Activated CD4-positive, alpha-beta T cell treated with anti-CD3 and anti-CD28 coated beads, Interleukin-2, amount 50 U/mL, for 24 hours (primary cell): Measurements from ENCODE around the gene GNAT2.

ENCODE experiments used
- DNase-seq, 2 donors: peaks; one replicate each; pipeline ENCODE4 v3.0.0-alpha.2; 2020; ENCODE audit warnings: low read depth in 1 of 2, low spot score in 1 of 2

Gene GNAT2

GRCh38 chr1:109628540-109629321, 9.3 kb upstream of the GNAT2 start:
- DNase-seq, result no peak

DNA sequence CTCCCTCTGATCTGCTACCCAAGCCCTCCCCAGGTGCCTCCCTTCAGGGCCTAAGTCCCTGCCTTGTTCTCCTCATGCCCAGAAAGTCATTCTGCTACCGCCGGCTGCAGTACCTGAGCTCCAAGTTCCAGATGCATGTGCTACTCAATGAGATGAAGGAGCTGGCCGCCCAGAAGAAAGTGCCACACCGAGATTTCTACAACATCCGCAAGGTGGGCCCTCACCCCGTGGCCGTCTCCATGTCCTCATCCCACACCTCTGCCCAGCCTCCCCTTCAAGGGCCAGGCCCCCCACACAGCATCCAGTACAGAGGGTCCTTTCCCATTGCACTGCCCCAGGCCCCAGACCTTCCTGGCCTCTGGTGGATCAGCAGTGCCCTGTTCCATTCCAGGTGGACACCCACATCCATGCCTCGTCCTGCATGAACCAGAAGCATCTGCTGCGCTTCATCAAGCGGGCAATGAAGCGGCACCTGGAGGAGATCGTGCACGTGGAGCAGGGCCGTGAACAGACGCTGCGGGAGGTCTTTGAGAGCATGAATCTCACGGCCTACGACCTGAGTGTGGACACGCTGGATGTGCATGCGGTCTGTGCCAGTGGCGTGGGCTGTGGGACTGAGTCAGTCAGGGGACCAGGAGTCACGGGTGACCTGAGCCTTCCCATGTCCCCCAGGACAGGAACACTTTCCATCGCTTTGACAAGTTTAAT, 8.4 kb upstream of the GNAT2 start:
- DNase-seq, result no peak

GRCh38 chr1:109626682-109627408, 7.4 kb upstream of the GNAT2 start:
- no peak for DNase-seq

DNA sequence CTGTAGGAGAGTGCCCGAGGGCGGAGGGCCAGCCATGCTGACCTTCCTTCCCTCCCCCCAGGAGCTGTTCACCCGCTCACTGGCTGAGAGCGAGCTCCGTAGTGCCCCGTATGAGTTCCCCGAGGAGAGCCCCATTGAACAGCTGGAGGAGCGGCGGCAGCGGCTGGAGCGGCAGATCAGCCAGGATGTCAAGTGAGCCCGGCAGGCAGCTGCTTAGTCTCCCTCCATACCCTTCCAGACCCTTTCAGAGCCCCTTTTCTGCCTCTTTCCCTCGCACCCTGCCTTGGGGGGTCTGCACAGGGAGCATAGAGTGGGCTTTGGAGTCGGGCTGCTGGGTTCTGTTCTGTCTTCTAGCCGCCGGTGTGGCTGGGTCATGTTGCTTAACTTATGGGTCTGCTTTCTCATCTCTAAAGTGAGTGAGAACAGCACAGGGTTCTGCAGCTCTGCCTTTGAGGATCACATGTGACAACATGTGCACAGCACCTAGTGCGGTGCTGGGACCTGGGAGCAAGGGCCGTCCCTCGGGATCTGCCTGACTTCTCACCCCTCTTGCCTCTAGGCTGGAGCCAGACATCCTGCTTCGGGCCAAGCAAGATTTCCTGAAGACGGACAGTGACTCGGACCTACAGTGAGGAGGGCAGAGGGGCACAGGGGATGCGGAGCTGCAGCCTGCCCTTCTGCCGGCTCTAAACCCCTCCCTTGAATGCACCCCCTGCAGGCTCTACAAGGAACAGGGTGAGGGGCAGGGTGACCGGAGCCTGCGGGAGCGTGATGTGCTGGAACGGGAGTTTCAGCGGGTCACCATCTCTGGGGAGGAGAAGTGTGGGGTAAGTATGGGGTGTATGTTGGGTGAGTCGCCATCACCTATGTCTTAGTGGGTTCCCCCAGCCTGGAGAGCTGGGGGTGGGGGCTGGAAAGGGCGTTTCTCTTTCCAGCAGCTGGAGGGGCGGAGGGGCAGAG, 6.5 kb upstream of the GNAT2 start:
- no peak for DNase-seq

GRCh38 chr1:109625176-109625575, 5.8 kb upstream of the GNAT2 start:
- DNase-seq, result no peak

- no peak for DNase-seq
Measured at GRCh38 chr1:109624201-109625010, 5.0 kb upstream of the GNAT2 start.

- DNase-seq, result no peak
Measured at GRCh38 chr1:109623601-109624161, 4.3 kb upstream of the GNAT2 start.

- no peak for DNase-seq
Measured at GRCh38 chr1:109622895-109623294, 3.5 kb upstream of the GNAT2 start.

DNA sequence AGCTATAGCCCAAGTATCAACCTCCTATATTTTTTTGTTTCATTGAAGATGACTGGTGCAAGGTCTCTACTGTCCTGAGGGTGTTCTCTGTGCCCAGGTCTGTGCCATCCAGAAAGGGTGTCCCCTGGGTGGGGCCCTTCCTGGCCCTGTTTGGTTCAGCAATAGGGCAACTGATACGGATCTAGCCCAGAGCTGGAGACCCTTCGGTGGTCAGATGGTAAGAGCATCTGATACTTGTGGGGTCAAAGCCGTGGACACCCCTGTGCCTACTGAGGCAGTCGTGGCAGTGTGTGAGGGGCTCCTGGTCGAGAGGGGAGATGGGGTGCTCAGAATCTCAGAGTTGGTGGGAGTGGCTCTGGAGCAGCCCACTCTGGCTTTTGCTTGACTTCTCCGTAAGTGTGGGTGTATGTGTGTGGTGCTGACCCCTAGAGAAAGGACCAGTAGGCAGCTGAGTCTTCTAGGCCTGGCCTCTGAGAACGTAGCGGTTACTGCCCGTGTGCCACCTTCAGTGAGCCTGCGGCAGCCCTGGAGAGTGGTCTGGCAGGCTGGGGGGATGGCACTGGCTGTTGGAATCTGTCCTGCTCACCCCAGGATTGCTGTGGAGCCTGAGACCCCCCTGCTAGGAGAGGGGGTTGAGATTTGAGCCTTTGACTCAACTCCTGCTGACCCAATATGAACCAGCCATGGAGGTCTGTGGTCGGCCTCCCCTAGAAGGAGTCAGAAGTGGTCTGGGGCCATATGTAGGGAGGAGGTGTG, 2.9 kb upstream of the GNAT2 start:
- DNase-seq, result no peak

- DNase-seq, result no peak
Measured at GRCh38 chr1:109621379-109622136, 2.1 kb upstream of the GNAT2 start.

DNA sequence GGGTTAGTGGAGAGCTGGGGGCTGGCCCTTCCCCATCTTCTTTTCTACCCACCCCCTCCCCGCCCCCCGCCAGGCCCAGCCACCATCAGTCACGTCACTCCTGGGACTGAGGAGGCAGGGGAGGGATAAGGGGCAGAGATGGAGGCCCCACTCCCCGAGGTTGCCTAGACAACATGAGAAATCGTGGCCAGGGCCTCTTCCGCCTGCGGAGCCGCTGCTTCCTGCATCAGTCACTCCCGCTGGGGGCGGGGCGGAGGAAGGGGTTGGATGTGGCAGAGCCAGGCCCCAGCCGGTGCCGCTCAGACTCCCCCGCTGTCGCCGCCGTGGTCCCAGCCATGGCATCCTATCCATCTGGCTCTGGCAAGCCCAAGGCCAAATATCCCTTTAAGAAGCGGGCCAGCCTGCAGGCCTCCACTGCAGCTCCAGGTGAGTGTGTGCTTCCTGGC, 1.4 kb upstream of the GNAT2 start:
- peak; percentile 88 to 93 for DNase-seq

DNA sequence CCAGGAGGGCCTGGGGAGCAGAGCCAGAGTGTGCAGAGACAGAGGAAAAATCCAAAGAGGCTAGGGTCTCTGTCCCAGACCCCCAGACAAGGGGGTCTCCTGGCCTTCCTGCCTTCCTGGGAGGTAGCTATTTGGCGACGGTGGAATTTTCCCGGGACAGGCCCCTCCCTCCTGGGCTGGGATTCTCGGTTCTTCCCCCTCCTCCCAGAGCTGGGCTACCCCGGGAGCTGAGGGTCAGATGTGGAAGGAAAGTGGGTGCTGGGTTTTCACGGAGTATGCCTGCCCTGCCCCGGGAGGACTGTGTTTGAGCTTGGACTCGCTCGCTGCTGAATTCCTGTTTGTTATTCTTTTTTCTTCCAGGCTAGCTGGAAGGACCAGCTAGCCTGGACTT, 980 bp upstream of the GNAT2 start:
- DNase-seq, result no peak

DNA sequence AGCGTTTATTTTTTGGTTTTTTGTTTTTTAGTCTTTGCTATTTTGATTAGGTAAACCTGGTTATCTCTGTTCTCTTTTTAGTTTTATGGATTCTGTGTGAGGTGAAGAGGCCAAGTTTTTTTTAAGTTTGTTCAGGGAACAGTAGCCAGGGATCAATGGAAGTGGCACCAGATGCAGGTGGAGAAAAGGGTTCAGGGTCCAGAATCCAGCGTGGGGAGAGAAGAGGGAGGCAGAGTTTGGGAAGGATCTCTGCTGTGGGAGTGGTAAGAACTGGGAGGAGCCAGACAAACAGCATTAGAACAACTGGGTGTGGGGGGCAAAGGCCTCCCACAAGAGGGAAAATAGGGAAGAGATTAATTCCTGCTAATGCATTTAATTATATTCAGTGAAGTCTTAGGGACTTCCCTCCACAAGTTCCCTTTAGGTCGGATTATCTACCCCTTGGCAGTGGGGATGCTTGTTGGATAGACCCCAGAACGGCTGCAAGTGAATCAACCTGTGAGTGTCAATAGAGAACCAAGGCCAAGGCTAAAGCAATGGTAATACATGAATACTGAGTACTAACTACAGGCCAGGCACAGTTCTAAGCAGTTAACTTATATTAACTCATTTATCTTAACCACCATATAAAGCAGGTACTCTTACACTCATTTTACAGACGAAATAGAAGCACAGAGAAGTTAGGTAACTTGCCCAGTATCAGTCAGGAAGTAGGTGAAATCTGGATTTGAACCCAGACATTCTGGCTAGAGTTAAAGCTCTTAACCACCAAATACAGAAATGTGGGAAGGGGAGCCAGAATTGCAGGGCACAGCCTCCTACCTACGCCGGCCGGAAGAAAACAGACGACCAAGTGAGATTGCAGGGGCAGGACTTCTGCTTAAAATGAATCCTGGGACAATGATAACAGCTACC, 498 bp downstream of the GNAT2 start:
- DNase-seq, result no peak

GRCh38 chr1:109617291-109617801, 2.1 kb downstream of the GNAT2 start:
- DNase-seq, result no peak

GRCh38 chr1:109616391-109616790, 3.0 kb downstream of the GNAT2 start:
- no peak for DNase-seq

- DNase-seq, result no peak
Measured at GRCh38 chr1:109615879-109616278, 3.5 kb downstream of the GNAT2 start.
